B cell (primary cell): Measurements from ENCODE around the gene FAM118A. TPM values are rescaled to one million over a fixed set of nuclear protein-coding genes. Genes with fewer than 3 reads are reported as not detected.

Source experiments
- ATAC-seq: fragments of 200-7000 bp; cut with Tn5 transposase; one replicate; pipeline ENCODE4 v1.10.0; 2021; ENCODE audit warnings: low read depth, mild to moderate bottlenecking, moderate number of reproducible peaks, moderate library complexity
- CTCF ChIA-PET: fragments of 350-600 bp; sonication (Branson Sonifier 250); formaldehyde crosslinking; loops from one replicate; lab custom pipeline; 2021; ENCODE audit warnings: antibody characterized with exemption, inconsistent platforms; lab: Charles Lee
- POLR2A ChIA-PET: fragments of 350-600 bp; sonication (Branson Sonifier 250); formaldehyde crosslinking; loops from one replicate; lab custom pipeline; 2021; ENCODE audit warnings: antibody characterized with exemption; lab: Charles Lee
- DNase-seq: peaks from one replicate; pipeline ENCODE4 v3.0.0; 2013
- H2AFZ ChIP-seq: 2 replicates; pipeline ENCODE4 v1.6.1; 2012; ENCODE audit warnings: mild to moderate bottlenecking, low read depth, low read length; ENCODE audit not compliant: insufficient read depth, poor library complexity, severe bottlenecking
- H3K27ac ChIP-seq, 2 donors: 1 replicate in 1 of 2; 2 replicates in 1 of 2; pipeline ENCODE4 v1.5.1; 2012 to 2013; ENCODE audit warnings: low read length in 2 of 2, mild to moderate bottlenecking in 2 of 2, moderate library complexity in 1 of 2
- H3K27me3 ChIP-seq, 4 experiments: fragments of 200-600 bp in 1 of 4; sonication (generic) in 1 of 4; replicated peaks in 1 of 4; 1 replicate in 2 of 4; 2 replicates in 2 of 4; pipeline versions ENCODE4 v1.6.1 to v1.7.0; 2013 to 2016; ENCODE audit warnings: low read length in 3 of 4, mild to moderate bottlenecking in 2 of 4, mixed read lengths in 1 of 4, moderate library complexity in 1 of 4; ENCODE audit not compliant: insufficient read depth in 4 of 4, control insufficient read depth in 3 of 4; ENCODE audit errors: control extremely low read depth in 1 of 4
- H3K36me3 ChIP-seq, 2 experiments: replicated peaks in 1 of 2; 1 replicate in 1 of 2; 2 replicates in 1 of 2; pipeline versions ENCODE4 v1.6.1 to v1.7.1; 2013; ENCODE audit warnings: low read length in 1 of 2; ENCODE audit not compliant: insufficient read depth in 2 of 2, control insufficient read depth in 1 of 2; ENCODE audit errors: control extremely low read depth in 1 of 2, extremely low read depth in 1 of 2
- H3K4me1 ChIP-seq, 2 donors: fragments of 200-600 bp in 1 of 2; sonication (generic) in 1 of 2; 1 replicate in 1 of 2; 2 replicates in 1 of 2; pipeline versions ENCODE4 v1.5.1 to v1.6.1; 2013 to 2017; ENCODE audit warnings: low read length in 2 of 2; ENCODE audit not compliant: control insufficient read depth in 2 of 2, insufficient read depth in 2 of 2
- H3K4me2 ChIP-seq: replicated peaks from 2 replicates; pipeline ENCODE3; 2012; ENCODE audit warnings: mild to moderate bottlenecking, low read depth, low read length; ENCODE audit not compliant: poor library complexity, severe bottlenecking
- H3K4me3 ChIP-seq, 5 experiments: fragments of 200-600 bp in 1 of 5; sonication (generic) in 1 of 5; 1 replicate in 3 of 5; 2 replicates in 2 of 5; pipeline versions ENCODE4 v1.5.1 to v1.7.0; 2011 to 2016; ENCODE audit warnings: low read length in 4 of 5, mild to moderate bottlenecking in 4 of 5, low read depth in 2 of 5, control low read depth in 1 of 5, moderate library complexity in 1 of 5; ENCODE audit not compliant: insufficient read depth in 1 of 5; ENCODE audit errors: control extremely low read depth in 1 of 5, extremely low read depth in 1 of 5
- H3K79me2 ChIP-seq: fragments of 200-600 bp; sonication (generic); one replicate; pipeline ENCODE4 v1.6.0; 2016; ENCODE audit warnings: low read length; ENCODE audit not compliant: control insufficient read depth, insufficient read depth
- H3K9ac ChIP-seq: fragments of 200-600 bp; sonication (generic); 2 replicates; pipeline ENCODE4 v1.6.1; 2017; ENCODE audit warnings: mild to moderate bottlenecking, low read length, moderate library complexity
- H3K9me3 ChIP-seq, 3 donors: one replicate each; pipeline versions ENCODE4 v1.6.1 to v1.7.1; 2013; ENCODE audit warnings: low read length in 2 of 3; ENCODE audit not compliant: control insufficient read depth in 2 of 3, insufficient read depth in 1 of 3; ENCODE audit errors: control extremely low read depth in 1 of 3
- H4K20me1 ChIP-seq: 2 replicates; pipeline ENCODE4 v1.6.0; 2012; ENCODE audit warnings: mild to moderate bottlenecking, low read length; ENCODE audit not compliant: insufficient read depth, control insufficient read depth, poor library complexity, severe bottlenecking
- H3K27ac Mint-ChIP-seq: one replicate; pipeline ENCODE4 v1.8.0; 2021; ENCODE audit warnings: mixed read lengths
- H3K27me3 Mint-ChIP-seq: one replicate; pipeline ENCODE4 v1.8.0; 2021; ENCODE audit warnings: mixed read lengths
- H3K4me1 Mint-ChIP-seq: one replicate; pipeline ENCODE4 v1.8.0; 2021; ENCODE audit warnings: mixed read lengths
- H3K4me3 Mint-ChIP-seq: one replicate; pipeline ENCODE4 v1.8.0; 2021; ENCODE audit warnings: mixed read lengths
- H3K9me3 Mint-ChIP-seq: one replicate; pipeline ENCODE4 v1.8.0; 2022; ENCODE audit warnings: mixed read lengths; ENCODE audit not compliant: insufficient read depth
- CTCF ChIP-seq: fragments of 200-600 bp; IDR thresholded peaks from one replicate; pipeline ENCODE4 v1.8.0; 2022; ENCODE audit warnings: antibody characterized with exemption, mild to moderate bottlenecking
- EZH2 ChIP-seq: IDR thresholded peaks from 2 replicates; pipeline ENCODE4 v1.6.1; 2012; ENCODE audit warnings: borderline replicate concordance, low read depth, mild to moderate bottlenecking, moderate library complexity, low read length; ENCODE audit not compliant: insufficient read depth, poor library complexity, severe bottlenecking
- WGBS: methylation state at CpG from one replicate; pipeline ENCODE4 v1.1.5; 2013; ENCODE audit warnings: missing lambda C conversion rate; ENCODE audit not compliant: insufficient coverage; 5-methylcytosine and 5-hydroxymethylcytosine counted together
- intact Hi-C: fragments of 100-400 bp; cut with micrococcal nuclease; formaldehyde crosslinking; loops from one replicate; pipeline ENCODE4 v1.10.0; 2022
- polyA plus RNA-seq: library from polyadenylated mRNA; depleted of rRNA; stranded (reverse); fragments of >200 nt; gene quantifications from 2 replicates; pipeline ENCODE4 v1.2.3, GENCODE V29; 2012
- total RNA-seq, 2 donors: library from RNA; stranded (reverse); fragments of 120-200 nt in 1 of 2; gene quantifications; 1 replicate in 1 of 2; 2 replicates in 1 of 2; pipeline versions ENCODE4 v1.2.3 to v1.2.4, GENCODE V29; 2013 to 2022

FAM118A gene
- total and polyA plus RNA-seq, 2 donors (not counting 1 experiment from before 2014, with no cell fraction given): 66.5 to 216 TPM

- WGBS: 86% methylated on average over 15 of the region's 15 CpGs
- no peaks in the 10 kb centered on the region for H3K36me3 ChIP-seq
- H3K4me3 ChIP-seq: no peak overlapping the region
- TF ChIP-seq EZH2 (no peak), CTCF (no peak)
- no peak overlapping the region for H3K4me2 ChIP-seq
- peaks cover 15 to 21% of the 10 kb centered on the region in 2 donors for H3K4me1 ChIP-seq
- intact Hi-C loops: no loop called here
- H3K27ac ChIP-seq: no peak overlapping the region
- H3K27me3 ChIP-seq: no peaks in the 10 kb centered on the region
- Mint-ChIP-seq H3K4me3 (no peak overlapping the region), H3K27ac (no peak overlapping the region), H3K9me3 (no peaks in the 10 kb centered on the region), H3K4me1 (peaks cover 22% of the 10 kb centered on the region), H3K27me3 (no peaks in the 10 kb centered on the region)
- H3K9me3 ChIP-seq: no peaks in the 10 kb centered on the region
- DNase-seq (no peak), ATAC-seq (no peak)
- CTCF ChIA-PET: no interaction called here
- no peak overlapping the region for H2AFZ ChIP-seq
- no peaks in the 10 kb centered on the region for H4K20me1 ChIP-seq
- POLR2A ChIA-PET: no interaction called here
- H3K79me2 ChIP-seq: no peaks in the 10 kb centered on the region
- H3K9ac ChIP-seq: no peak overlapping the region
Observed at GRCh38 chr22:45298934-45299505, 10.7 kb upstream of the FAM118A start.

- DNase-seq (no peak), ATAC-seq (no peak)
- Mint-ChIP-seq H3K27me3 (no peaks in the 10 kb centered on the region), H3K9me3 (no peaks in the 10 kb centered on the region), H3K27ac (no peak overlapping the region), H3K4me1 (peaks cover 5% of the 10 kb centered on the region), H3K4me3 (no peak overlapping the region)
- H3K4me1 ChIP-seq: no peaks in the 10 kb centered on the region
- no peak overlapping the region for H3K9ac ChIP-seq
- ChIA-PET POLR2A (no interaction called here), CTCF (interaction anchor here (0.7 kb wide), 1 partner anchor 90 kb away, joined by 4 read pairs; no protein-coding TSS in a partner anchor)
- no peak overlapping the region for H3K27ac ChIP-seq
- TF ChIP-seq CTCF (no peak), EZH2 (no peak)
- H3K79me2 ChIP-seq: no peaks in the 10 kb centered on the region
- H3K9me3 ChIP-seq: no peaks in the 10 kb centered on the region
- 98% methylated on average over 4 of the region's 8 CpGs for WGBS
- no peaks in the 10 kb centered on the region for H3K36me3 ChIP-seq
- intact Hi-C loops: no loop called here
- H3K4me3 ChIP-seq: no peak overlapping the region
- no peak overlapping the region for H3K4me2 ChIP-seq
- H3K27me3 ChIP-seq: no peaks in the 10 kb centered on the region
- no peak overlapping the region for H2AFZ ChIP-seq
- no peaks in the 10 kb centered on the region for H4K20me1 ChIP-seq
Observed at GRCh38 chr22:45302751-45303150, 7.0 kb upstream of the FAM118A start.
